ENCODE results near the gene BCAS3.

The BCAS3 gene

GRCh38 chr17:61409301-61410112 is 731.9 kb downstream of the BCAS3 start:
- Histone ChIP-seq H3K4me1 (peaks cover 0 to 76% (median 55%) of the 10 kb centered on the region in 4 donors), H3K27me3 (peaks cover 0 to 2% of the 10 kb centered on the region in 2 donors)

GRCh38 chr17:61410141-61411010 is 732.7 kb downstream of the BCAS3 start:
- Histone ChIP-seq H3K36me3 (peaks cover 14 to 24% (median 18%) of the 10 kb centered on the region in 3 donors), H3K4me3 (peak overlapping the region; percentile 66 to 74), H3K27ac (peak overlapping the region; percentile 98), H3K27me3 (no peaks in the 10 kb centered on the region), H3K9me3 (no peaks in the 10 kb centered on the region), H3K4me1 (peaks cover 0 to 76% (median 51%) of the 10 kb centered on the region in 4 donors)
- DNase-seq: peak; percentile 71 to 92
- TF ChIP-seq, protein P1, sequence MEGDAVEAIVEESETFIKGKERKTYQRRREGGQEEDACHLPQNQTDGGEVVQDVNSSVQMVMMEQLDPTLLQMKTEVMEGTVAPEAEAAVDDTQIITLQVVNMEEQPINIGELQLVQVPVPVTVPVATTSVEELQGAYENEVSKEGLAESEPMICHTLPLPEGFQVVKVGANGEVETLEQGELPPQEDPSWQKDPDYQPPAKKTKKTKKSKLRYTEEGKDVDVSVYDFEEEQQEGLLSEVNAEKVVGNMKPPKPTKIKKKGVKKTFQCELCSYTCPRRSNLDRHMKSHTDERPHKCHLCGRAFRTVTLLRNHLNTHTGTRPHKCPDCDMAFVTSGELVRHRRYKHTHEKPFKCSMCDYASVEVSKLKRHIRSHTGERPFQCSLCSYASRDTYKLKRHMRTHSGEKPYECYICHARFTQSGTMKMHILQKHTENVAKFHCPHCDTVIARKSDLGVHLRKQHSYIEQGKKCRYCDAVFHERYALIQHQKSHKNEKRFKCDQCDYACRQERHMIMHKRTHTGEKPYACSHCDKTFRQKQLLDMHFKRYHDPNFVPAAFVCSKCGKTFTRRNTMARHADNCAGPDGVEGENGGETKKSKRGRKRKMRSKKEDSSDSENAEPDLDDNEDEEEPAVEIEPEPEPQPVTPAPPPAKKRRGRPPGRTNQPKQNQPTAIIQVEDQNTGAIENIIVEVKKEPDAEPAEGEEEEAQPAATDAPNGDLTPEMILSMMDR (IDR thresholded peaks at IDR 0.05): peak; percentile 49 to 52
- intact Hi-C loops (cut with DNase I; ENCODE audit: low total_unique reads): loop anchor here (5.0 to 10.0 kb wide), 4 partner anchors 424 to 733 kb away; partner anchors contain the start of genes BCAS3, BRIP1 and MED13

More at GRCh38 chr17:61409301-61410112, 731.9 kb downstream of the BCAS3 start:
- H3K36me3 ChIP-seq: peaks cover 21 to 33% (median 27%) of the 10 kb centered on the region in 3 donors
- intact Hi-C loops (cut with DNase I; ENCODE audit: low total_unique reads): loop anchor here (5.0 to 10.0 kb wide), 5 partner anchors 407 to 732 kb away; partner anchors contain the start of genes BCAS3, BRIP1 and MED13
- H3K9me3 ChIP-seq: no peaks in the 10 kb centered on the region
- H3K4me3 ChIP-seq: peak overlapping the region; percentile 66 to 74
- peak overlapping the region; percentile 98 for H3K27ac ChIP-seq
- DNase-seq: peak; percentile 41 to 80
- TF ChIP-seq, protein P1 (IDR thresholded peaks at IDR 0.05): peak; percentile 37 to 81

DNA sequence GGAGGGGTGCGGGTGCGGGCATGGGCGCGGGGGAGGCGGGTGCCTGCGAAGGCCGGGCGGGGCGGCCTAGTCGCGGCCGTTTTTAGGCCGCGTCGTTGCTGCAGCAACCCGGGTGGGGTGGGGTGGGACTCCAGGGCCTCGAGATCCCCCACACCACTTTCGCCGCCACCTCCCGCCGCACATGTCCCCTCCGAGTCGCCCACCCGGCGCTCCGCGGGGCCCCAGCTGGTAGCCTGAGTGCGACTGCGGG is 733.3 kb downstream of the BCAS3 start:
- TF ChIP-seq, protein P1 (IDR thresholded peaks at IDR 0.05): no peak
- no peak for DNase-seq
- H3K36me3 ChIP-seq: peaks cover 9 to 18% (median 12%) of the 10 kb centered on the region in 3 donors
- peak overlapping the region; percentile 66 to 74 for H3K4me3 ChIP-seq
- H3K27me3 ChIP-seq: no peaks in the 10 kb centered on the region
- no peaks in the 10 kb centered on the region for H3K9me3 ChIP-seq
- intact Hi-C loops (cut with DNase I; ENCODE audit: low total_unique reads): loop anchor here (5.0 to 10.0 kb wide), 4 partner anchors 424 to 734 kb away; partner anchors contain the start of genes BCAS3, BRIP1 and MED13
- H3K4me1 ChIP-seq: peaks cover 0 to 76% (median 50%) of the 10 kb centered on the region in 4 donors
- H3K27ac ChIP-seq: peak overlapping the region; percentile 98

GRCh38 chr17:61411261-61412142 is 733.9 kb downstream of the BCAS3 start:
- Histone ChIP-seq H3K4me3 (peak overlapping the region; percentile 66 to 74), H3K4me1 (peaks cover 0 to 76% (median 55%) of the 10 kb centered on the region in 4 donors), H3K9me3 (no peaks in the 10 kb centered on the region), H3K27me3 (no peaks in the 10 kb centered on the region), H3K27ac (peak overlapping the region; percentile 98), H3K36me3 (peaks cover 9 to 13% (median 10%) of the 10 kb centered on the region in 3 donors)
- TF ChIP-seq, protein P1 (IDR thresholded peaks at IDR 0.05): no peak
- intact Hi-C loops (cut with DNase I; ENCODE audit: low total_unique reads): loop anchor here (5.0 to 10.0 kb wide), 4 partner anchors 423 to 734 kb away; partner anchors contain the start of genes BCAS3, BRIP1 and MED13
- peak; percentile 54 to 87 for DNase-seq

Data from tibial artery (tissue), 4 donors.